Measurements from ENCODE around the gene CATSPERD.

CATSPERD gene

DNA sequence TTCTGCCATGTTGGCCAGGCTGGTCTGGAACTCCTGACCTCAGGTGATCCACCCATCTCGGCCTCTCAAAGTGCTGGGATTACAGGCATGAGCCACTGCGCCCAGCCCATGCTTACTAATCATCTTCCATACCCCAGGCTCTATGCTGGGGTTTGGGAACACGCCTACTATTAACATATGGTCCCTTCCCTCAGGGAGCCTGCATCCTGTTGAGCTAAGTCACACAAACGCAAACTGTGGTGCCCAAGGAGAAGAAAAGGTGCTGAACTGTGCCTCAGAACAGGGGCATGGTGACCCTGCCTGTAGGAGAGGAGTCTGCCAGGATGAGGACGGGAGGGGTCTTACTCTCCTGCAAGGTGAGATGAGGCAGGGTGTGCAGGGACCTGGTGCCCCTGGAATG is 45.7 kb upstream of the CATSPERD start:
- Histone ChIP-seq H3K27ac (ENCODE audit: low read depth, low read length) (no peak overlapping the region), H4K91ac (ENCODE audit: low read depth, low read length) (no peak overlapping the region), H3K79me2 (ENCODE audit: control insufficient read depth, insufficient read depth, low read length, poor library complexity) (peaks cover 3% of the 10 kb centered on the region), H4K12ac (ENCODE audit: low read depth, low read length) (no peak overlapping the region), H2AK5ac (ENCODE audit: low read length) (no peak overlapping the region), H3K36me3 (ENCODE audit: control insufficient read depth in 1 of 2, insufficient read depth in 2 of 2, low read length in 2 of 2) (peaks cover 16 to 22% of the 10 kb centered on the region in 2 experiments), H3K9me3 (ENCODE audit: insufficient read depth, low read depth, low read length) (no peaks in the 10 kb centered on the region), H2BK12ac (ENCODE audit: low read length) (no peak overlapping the region), H3K4ac (ENCODE audit: low read depth, low read length) (no peak overlapping the region), H2BK5ac (ENCODE audit: low read depth, low read length, poor library complexity) (no peak overlapping the region), H4K8ac (ENCODE audit: low read depth, low read length) (no peak overlapping the region), H3K23ac (ENCODE audit: low read length) (no peak overlapping the region), H3K14ac (ENCODE audit: low read length) (no peak overlapping the region), H3K4me3 (ENCODE audit: low read depth, low read length) (no peak overlapping the region), H3K79me1 (ENCODE audit: low read length) (no peaks in the 10 kb centered on the region), H3K18ac (ENCODE audit: low read length) (no peak overlapping the region), H3K4me2 (ENCODE audit: low read length) (no peak overlapping the region), H2AFZ (ENCODE audit: insufficient read depth, low read length, poor library complexity) (no peak overlapping the region), H3K4me1 (ENCODE audit: control insufficient read depth in 1 of 2, insufficient read depth in 2 of 2, low read length in 2 of 2) (peaks cover 5 to 7% of the 10 kb centered on the region in 2 experiments), H3K27me3 (ENCODE audit: insufficient read depth, low read length) (no peaks in the 10 kb centered on the region), H3K9ac (ENCODE audit: low read length) (no peak overlapping the region), H2BK120ac (ENCODE audit: insufficient read depth, low read length, poor library complexity) (no peak overlapping the region)
- WGBS (ENCODE audit: extremely low coverage, insufficient coverage, insufficient read length) = no CpG with 5 or more reads among the region's 5 CpGs
- DNase-seq = no peak

DNA sequence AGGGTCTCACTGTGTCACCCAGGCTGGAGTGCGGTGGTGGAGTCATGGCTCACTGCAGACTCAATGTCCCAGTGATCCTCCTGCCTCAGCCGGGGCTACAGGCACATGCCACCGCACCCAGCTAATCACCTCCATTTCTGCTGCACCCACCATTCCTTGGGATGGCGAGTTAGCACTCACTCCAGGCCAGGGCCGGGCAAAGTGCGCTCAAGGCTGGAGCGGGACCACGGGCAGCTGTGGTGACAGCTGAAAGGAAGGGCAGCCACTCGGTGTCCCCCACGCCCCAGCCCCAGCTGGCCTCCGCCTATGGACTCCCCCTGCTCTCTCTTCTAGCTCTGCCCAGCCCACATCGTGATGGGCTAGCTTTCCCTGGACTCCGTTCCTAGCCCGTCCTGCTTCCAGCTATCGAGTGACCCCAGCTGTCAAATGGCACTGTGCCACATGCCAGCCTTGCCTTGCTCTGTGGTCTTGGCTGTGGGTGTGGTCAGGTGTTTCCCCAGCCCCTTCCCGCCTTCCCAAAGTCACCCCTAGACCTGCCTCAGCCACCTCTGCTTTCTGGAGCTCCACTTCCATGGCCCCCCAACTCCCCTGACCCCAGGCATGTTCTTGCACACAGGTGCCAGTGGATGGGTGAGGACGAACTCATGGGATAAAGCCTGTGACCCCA is 44.2 kb upstream of the CATSPERD start:
- no peak overlapping the region for H4K12ac ChIP-seq (ENCODE audit: low read depth, low read length)
- H3K14ac ChIP-seq (ENCODE audit: low read length) = no peak overlapping the region
- no peak overlapping the region for H2BK12ac ChIP-seq (ENCODE audit: low read length)
- no peak overlapping the region for H4K8ac ChIP-seq (ENCODE audit: low read depth, low read length)
- H3K4me3 ChIP-seq (ENCODE audit: low read depth, low read length) = no peak overlapping the region
- H3K18ac ChIP-seq (ENCODE audit: low read length) = no peak overlapping the region
- H4K91ac ChIP-seq (ENCODE audit: low read depth, low read length) = no peak overlapping the region
- H2AK5ac ChIP-seq (ENCODE audit: low read length) = no peak overlapping the region
- H2AFZ ChIP-seq (ENCODE audit: insufficient read depth, low read length, poor library complexity) = no peak overlapping the region
- peaks cover 9% of the 10 kb centered on the region in 2 experiments for H3K4me1 ChIP-seq (ENCODE audit: control insufficient read depth in 1 of 2, insufficient read depth in 2 of 2, low read length in 2 of 2)
- H3K27ac ChIP-seq (ENCODE audit: low read depth, low read length) = no peak overlapping the region
- H3K27me3 ChIP-seq (ENCODE audit: insufficient read depth, low read length) = no peaks in the 10 kb centered on the region
- H3K4ac ChIP-seq (ENCODE audit: low read depth, low read length) = no peak overlapping the region
- H3K79me2 ChIP-seq (ENCODE audit: control insufficient read depth, insufficient read depth, low read length, poor library complexity) = peaks cover 11% of the 10 kb centered on the region
- H3K79me1 ChIP-seq (ENCODE audit: low read length) = peaks cover 12% of the 10 kb centered on the region
- H3K9me3 ChIP-seq (ENCODE audit: insufficient read depth, low read depth, low read length) = no peaks in the 10 kb centered on the region
- H3K36me3 ChIP-seq (ENCODE audit: control insufficient read depth in 1 of 2, insufficient read depth in 2 of 2, low read length in 2 of 2) = peaks cover 15 to 20% of the 10 kb centered on the region in 2 experiments
- DNase-seq = no peak
- no peak overlapping the region for H3K23ac ChIP-seq (ENCODE audit: low read length)
- WGBS (ENCODE audit: extremely low coverage, insufficient coverage, insufficient read length) = no CpG with 5 or more reads among the region's 17 CpGs
- no peak overlapping the region for H2BK5ac ChIP-seq (ENCODE audit: low read depth, low read length, poor library complexity)
- no peak overlapping the region for H2BK120ac ChIP-seq (ENCODE audit: insufficient read depth, low read length, poor library complexity)
- no peak overlapping the region for H3K9ac ChIP-seq (ENCODE audit: low read length)
- H3K4me2 ChIP-seq (ENCODE audit: low read length) = no peak overlapping the region

DNA sequence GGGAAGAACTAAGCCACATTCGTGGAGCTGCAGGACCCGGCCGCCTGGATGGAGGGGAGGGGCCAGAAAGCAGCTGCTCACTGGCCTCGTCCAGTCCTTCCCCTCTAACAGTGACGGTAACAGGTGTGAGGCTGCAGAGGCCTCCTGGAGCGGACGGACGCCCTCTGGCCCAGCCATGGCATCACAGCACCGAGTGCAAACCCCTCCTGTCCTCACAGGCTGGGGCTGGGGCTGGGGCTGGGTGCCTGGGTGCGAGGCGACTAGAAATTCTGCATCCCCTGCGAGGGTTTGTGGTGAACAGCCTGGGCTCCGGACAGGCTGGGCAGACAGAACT is 43.7 kb upstream of the CATSPERD start:
- Histone ChIP-seq H2BK12ac (ENCODE audit: low read length) (no peak overlapping the region), H4K91ac (ENCODE audit: low read depth, low read length) (no peak overlapping the region), H3K4me3 (ENCODE audit: low read depth, low read length) (no peak overlapping the region), H3K18ac (ENCODE audit: low read length) (no peak overlapping the region), H3K27ac (ENCODE audit: low read depth, low read length) (no peak overlapping the region), H3K4ac (ENCODE audit: low read depth, low read length) (no peak overlapping the region), H3K79me1 (ENCODE audit: low read length) (peaks cover 12% of the 10 kb centered on the region), H3K36me3 (ENCODE audit: control insufficient read depth in 1 of 2, insufficient read depth in 2 of 2, low read length in 2 of 2) (peaks cover 12 to 16% of the 10 kb centered on the region in 2 experiments), H3K9ac (ENCODE audit: low read length) (no peak overlapping the region), H3K23ac (ENCODE audit: low read length) (no peak overlapping the region), H3K14ac (ENCODE audit: low read length) (no peak overlapping the region), H3K9me3 (ENCODE audit: insufficient read depth, low read depth, low read length) (no peaks in the 10 kb centered on the region), H2AFZ (ENCODE audit: insufficient read depth, low read length, poor library complexity) (no peak overlapping the region), H2AK5ac (ENCODE audit: low read length) (no peak overlapping the region), H2BK120ac (ENCODE audit: insufficient read depth, low read length, poor library complexity) (no peak overlapping the region), H3K4me2 (ENCODE audit: low read length) (no peak overlapping the region), H2BK5ac (ENCODE audit: low read depth, low read length, poor library complexity) (no peak overlapping the region), H3K4me1 (ENCODE audit: control insufficient read depth in 1 of 2, insufficient read depth in 2 of 2, low read length in 2 of 2) (peaks cover 11 to 13% of the 10 kb centered on the region in 2 experiments), H3K79me2 (ENCODE audit: control insufficient read depth, insufficient read depth, low read length, poor library complexity) (peaks cover 12% of the 10 kb centered on the region), H4K8ac (ENCODE audit: low read depth, low read length) (no peak overlapping the region), H3K27me3 (ENCODE audit: insufficient read depth, low read length) (no peaks in the 10 kb centered on the region), H4K12ac (ENCODE audit: low read depth, low read length) (no peak overlapping the region)
- WGBS (ENCODE audit: extremely low coverage, insufficient coverage, insufficient read length) = no CpG with 5 or more reads among the region's 13 CpGs
- no peak for DNase-seq

DNA sequence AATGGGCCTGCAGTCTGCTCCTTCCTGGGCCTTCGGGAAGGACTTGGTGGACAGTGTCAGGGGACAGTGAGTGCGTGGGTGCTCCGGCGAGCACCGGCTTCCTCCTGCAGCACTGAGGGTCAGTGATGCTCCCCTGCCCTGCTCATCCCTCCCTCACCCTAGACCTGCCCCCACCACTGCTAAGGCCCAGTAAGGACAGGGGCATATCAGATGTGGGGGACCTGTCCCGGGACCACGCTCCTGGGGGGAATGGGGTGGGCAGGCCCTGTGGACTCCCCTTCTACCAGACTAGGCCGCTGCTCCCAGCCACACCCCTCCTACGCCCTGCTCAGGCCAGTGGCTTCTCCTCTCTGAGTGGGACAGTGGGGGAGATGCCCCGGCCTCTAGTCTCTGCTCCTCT is 43.3 kb upstream of the CATSPERD start:
- Histone ChIP-seq H3K4me1 (ENCODE audit: control insufficient read depth in 1 of 2, insufficient read depth in 2 of 2, low read length in 2 of 2) (peaks cover 13 to 14% of the 10 kb centered on the region in 2 experiments), H3K79me2 (ENCODE audit: control insufficient read depth, insufficient read depth, low read length, poor library complexity) (peaks cover 12% of the 10 kb centered on the region), H4K12ac (ENCODE audit: low read depth, low read length) (no peak overlapping the region), H3K4me2 (ENCODE audit: low read length) (no peak overlapping the region), H2BK5ac (ENCODE audit: low read depth, low read length, poor library complexity) (no peak overlapping the region), H3K36me3 (ENCODE audit: control insufficient read depth in 1 of 2, insufficient read depth in 2 of 2, low read length in 2 of 2) (peaks cover 9 to 12% of the 10 kb centered on the region in 2 experiments), H4K91ac (ENCODE audit: low read depth, low read length) (no peak overlapping the region), H3K23ac (ENCODE audit: low read length) (no peak overlapping the region), H3K4ac (ENCODE audit: low read depth, low read length) (no peak overlapping the region), H2BK12ac (ENCODE audit: low read length) (no peak overlapping the region), H2BK120ac (ENCODE audit: insufficient read depth, low read length, poor library complexity) (no peak overlapping the region), H3K4me3 (ENCODE audit: low read depth, low read length) (no peak overlapping the region), H3K9ac (ENCODE audit: low read length) (no peak overlapping the region), H3K27me3 (ENCODE audit: insufficient read depth, low read length) (no peaks in the 10 kb centered on the region), H3K27ac (ENCODE audit: low read depth, low read length) (no peak overlapping the region), H3K79me1 (ENCODE audit: low read length) (peaks cover 12% of the 10 kb centered on the region), H2AK5ac (ENCODE audit: low read length) (no peak overlapping the region), H4K8ac (ENCODE audit: low read depth, low read length) (no peak overlapping the region), H3K14ac (ENCODE audit: low read length) (no peak overlapping the region), H2AFZ (ENCODE audit: insufficient read depth, low read length, poor library complexity) (no peak overlapping the region), H3K18ac (ENCODE audit: low read length) (no peak overlapping the region), H3K9me3 (ENCODE audit: insufficient read depth, low read depth, low read length) (no peaks in the 10 kb centered on the region)
- WGBS (ENCODE audit: extremely low coverage, insufficient coverage, insufficient read length) = no CpG with 5 or more reads among the region's 10 CpGs
- no peak for DNase-seq

Data from trophoblast cell (in vitro differentiated cells and primary cell).